ENCODE data around the gene FBN1.

- TF ChIP-seq CTCF (IDR thresholded peaks at IDR 0.05) (no peak), ZNF263 (CRISPR knock-in tag; IDR thresholded peaks at IDR 0.05; ENCODE audit: low read depth) (no peak)
These were observed 12.6 kb upstream of the FBN1 start for GRCh38 chr15:48657950-48658591.

All from WTC11 (cell line).